ENCODE measurements around the gene APH1B.

Gene APH1B

DNA sequence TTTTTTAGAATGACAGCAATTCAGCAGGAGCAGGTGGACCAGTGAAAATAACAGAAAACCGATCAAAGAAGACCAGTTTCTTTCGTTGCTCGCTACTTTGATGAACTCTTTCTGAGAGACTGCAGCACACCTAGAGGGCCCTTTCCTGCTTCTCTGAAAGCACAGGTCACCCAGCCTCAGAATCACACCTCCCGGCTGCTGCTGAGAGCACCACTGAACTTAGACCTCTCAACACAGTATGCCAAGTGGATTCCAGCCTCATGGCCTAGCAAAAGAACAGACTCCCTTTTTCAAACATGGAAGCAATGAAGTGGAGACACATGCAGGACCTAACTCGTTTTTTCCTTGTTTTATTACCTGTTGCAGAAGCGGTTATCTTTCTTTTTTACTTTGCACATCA is 13.9 kb upstream of the APH1B start:
- no peak overlapping the region for H2BK5ac ChIP-seq (ENCODE audit: low read length)
- no peak overlapping the region for H3K9ac ChIP-seq (ENCODE audit: low read length)
- H4K5ac ChIP-seq (ENCODE audit: low read length) = no peak overlapping the region
- no peak overlapping the region for H4K8ac ChIP-seq (ENCODE audit: low read depth, low read length)
- no peak overlapping the region for H3K18ac ChIP-seq (ENCODE audit: low read length)
- no peak for DNase-seq
- H2AK5ac ChIP-seq (ENCODE audit: low read length) = no peak overlapping the region
- H3K36me3 ChIP-seq (ENCODE audit: control insufficient read depth, insufficient read depth, low read length) = no peaks in the 10 kb centered on the region
- no peaks in the 10 kb centered on the region for H3K79me1 ChIP-seq (ENCODE audit: low read length)
- no peak overlapping the region for H3K4ac ChIP-seq (ENCODE audit: low read depth, low read length)
- H3K4me3 ChIP-seq (ENCODE audit: low read length) = no peak overlapping the region
- H3K79me2 ChIP-seq (ENCODE audit: control insufficient read depth, insufficient read depth, low read length) = no peaks in the 10 kb centered on the region
- no peaks in the 10 kb centered on the region for H3K27me3 ChIP-seq (ENCODE audit: insufficient read depth, low read length, poor library complexity)
- no peaks in the 10 kb centered on the region for H3K4me1 ChIP-seq (ENCODE audit: control insufficient read depth, low read depth, low read length)
- WGBS (ENCODE audit: extremely low coverage, insufficient coverage, low lambda C conversion rate) = no CpG with 5 or more reads among the region's 6 CpGs
- H2BK15ac ChIP-seq (replicated peaks; ENCODE audit: low read depth) = no peak overlapping the region
- no peak overlapping the region for H3K4me2 ChIP-seq (ENCODE audit: low read length)
- H3K23ac ChIP-seq (ENCODE audit: low read length) = no peak overlapping the region
- no peak overlapping the region for H3K56ac ChIP-seq (ENCODE audit: low read length)
- H3K27ac ChIP-seq (ENCODE audit: low read depth, low read length) = no peak overlapping the region
- H2BK120ac ChIP-seq (ENCODE audit: low read depth, low read length) = no peak overlapping the region

GRCh38 chr15:63264688-63265293 is 12.6 kb upstream of the APH1B start:
- Histone ChIP-seq H3K23ac (ENCODE audit: low read length) (no peak overlapping the region), H3K4me2 (ENCODE audit: low read length) (no peak overlapping the region), H3K27me3 (ENCODE audit: insufficient read depth, low read length, poor library complexity) (no peaks in the 10 kb centered on the region), H3K4me3 (ENCODE audit: low read length) (no peak overlapping the region), H3K79me2 (ENCODE audit: control insufficient read depth, insufficient read depth, low read length) (no peaks in the 10 kb centered on the region), H2BK120ac (ENCODE audit: low read depth, low read length) (no peak overlapping the region), H4K5ac (ENCODE audit: low read length) (no peak overlapping the region), H3K27ac (ENCODE audit: low read depth, low read length) (no peak overlapping the region), H3K18ac (ENCODE audit: low read length) (no peak overlapping the region), H3K56ac (ENCODE audit: low read length) (no peak overlapping the region), H3K4me1 (ENCODE audit: control insufficient read depth, low read depth, low read length) (no peaks in the 10 kb centered on the region), H3K36me3 (ENCODE audit: control insufficient read depth, insufficient read depth, low read length) (no peaks in the 10 kb centered on the region), H2BK15ac (replicated peaks; ENCODE audit: low read depth) (no peak overlapping the region), H3K79me1 (ENCODE audit: low read length) (no peaks in the 10 kb centered on the region), H4K8ac (ENCODE audit: low read depth, low read length) (no peak overlapping the region), H3K9ac (ENCODE audit: low read length) (no peak overlapping the region), H3K4ac (ENCODE audit: low read depth, low read length) (no peak overlapping the region), H2BK5ac (ENCODE audit: low read length) (no peak overlapping the region), H2AK5ac (ENCODE audit: low read length) (no peak overlapping the region)
- no CpG with 5 or more reads among the region's 1 CpG for WGBS (ENCODE audit: extremely low coverage, insufficient coverage, low lambda C conversion rate)
- DNase-seq = no peak

DNA sequence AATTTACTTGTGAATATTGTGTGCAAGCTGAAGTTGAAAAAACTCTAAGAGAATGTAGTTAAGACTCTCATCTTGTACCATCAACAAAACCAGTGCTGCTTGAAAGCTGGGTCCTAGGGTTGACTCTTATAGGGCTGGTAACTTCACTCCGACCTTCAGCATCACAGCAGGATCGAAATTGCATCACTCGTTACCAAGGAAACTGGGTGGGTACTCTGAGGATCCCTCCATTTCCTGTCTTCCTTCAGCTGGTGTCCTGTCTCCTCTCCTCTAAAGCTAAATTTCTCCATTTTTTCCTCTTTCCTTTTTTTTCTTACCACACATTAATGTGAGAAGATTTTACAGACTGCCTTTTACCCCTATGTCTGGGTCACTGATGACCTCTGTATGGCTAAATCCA is 3.0 kb upstream of the APH1B start:
- DNase-seq = peak; percentile 89
- no peak overlapping the region for H3K18ac ChIP-seq (ENCODE audit: low read length)
- no peak overlapping the region for H3K4ac ChIP-seq (ENCODE audit: low read depth, low read length)
- H2BK120ac ChIP-seq (ENCODE audit: low read depth, low read length) = no peak overlapping the region
- no peaks in the 10 kb centered on the region for H3K36me3 ChIP-seq (ENCODE audit: control insufficient read depth, insufficient read depth, low read length)
- no peaks in the 10 kb centered on the region for H3K79me1 ChIP-seq (ENCODE audit: low read length)
- no peak overlapping the region for H3K27ac ChIP-seq (ENCODE audit: low read depth, low read length)
- H3K23ac ChIP-seq (ENCODE audit: low read length) = no peak overlapping the region
- no peak overlapping the region for H3K4me3 ChIP-seq (ENCODE audit: low read length)
- no peak overlapping the region for H3K4me2 ChIP-seq (ENCODE audit: low read length)
- H3K9ac ChIP-seq (ENCODE audit: low read length) = no peak overlapping the region
- H2BK15ac ChIP-seq (replicated peaks; ENCODE audit: low read depth) = no peak overlapping the region
- no peak overlapping the region for H4K8ac ChIP-seq (ENCODE audit: low read depth, low read length)
- no peaks in the 10 kb centered on the region for H3K79me2 ChIP-seq (ENCODE audit: control insufficient read depth, insufficient read depth, low read length)
- no peaks in the 10 kb centered on the region for H3K27me3 ChIP-seq (ENCODE audit: insufficient read depth, low read length, poor library complexity)
- no peak overlapping the region for H2BK5ac ChIP-seq (ENCODE audit: low read length)
- WGBS (ENCODE audit: extremely low coverage, insufficient coverage, low lambda C conversion rate) = no CpG with 5 or more reads among the region's 3 CpGs
- H2AK5ac ChIP-seq (ENCODE audit: low read length) = no peak overlapping the region
- no peak overlapping the region for H3K56ac ChIP-seq (ENCODE audit: low read length)
- H4K5ac ChIP-seq (ENCODE audit: low read length) = no peak overlapping the region
- H3K4me1 ChIP-seq (ENCODE audit: control insufficient read depth, low read depth, low read length) = peaks cover 2% of the 10 kb centered on the region

DNA sequence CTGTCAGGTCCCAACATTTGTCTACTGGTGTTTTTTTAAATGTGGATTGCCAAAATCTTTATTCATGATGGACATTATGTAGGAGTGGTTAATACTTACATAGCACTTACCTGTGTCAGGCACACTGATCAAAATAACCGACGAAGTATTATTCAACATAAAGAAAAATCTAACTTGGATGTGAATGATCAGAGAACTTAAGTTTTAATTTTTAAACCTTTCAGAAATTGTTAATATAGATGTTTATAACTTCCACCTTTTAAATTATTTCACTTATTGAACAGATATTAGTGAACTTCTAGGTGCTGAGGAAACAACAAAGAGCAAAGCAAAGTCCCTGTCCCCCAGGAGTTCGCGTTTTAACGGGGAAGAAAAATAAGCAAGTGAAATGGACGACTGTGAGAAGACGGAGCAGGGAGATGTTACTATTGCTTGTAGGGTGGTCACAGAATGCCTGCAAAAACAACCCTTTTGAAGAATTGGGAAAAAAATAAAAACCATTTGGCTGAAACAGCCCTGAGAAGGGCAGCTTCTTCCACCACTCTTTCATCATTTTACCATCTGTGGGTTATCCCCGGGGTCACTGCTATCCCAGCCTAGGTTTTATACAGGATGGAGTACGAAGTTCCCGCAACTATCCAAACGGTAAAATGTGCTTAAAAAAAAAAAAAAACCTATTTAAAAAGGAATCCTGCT is 915 bp upstream of the APH1B start:
- Histone ChIP-seq H3K23ac (ENCODE audit: low read length) (peak overlapping the region; percentile 2), H2BK5ac (ENCODE audit: low read length) (no peak overlapping the region), H3K9ac (ENCODE audit: low read length) (peak overlapping the region; percentile 90), H3K4me2 (ENCODE audit: low read length) (peak overlapping the region; percentile 82), H3K27me3 (ENCODE audit: insufficient read depth, low read length, poor library complexity) (no peaks in the 10 kb centered on the region), H3K4me3 (ENCODE audit: low read length) (peak overlapping the region; percentile 73), H3K79me1 (ENCODE audit: low read length) (no peaks in the 10 kb centered on the region), H3K36me3 (ENCODE audit: control insufficient read depth, insufficient read depth, low read length) (no peaks in the 10 kb centered on the region), H2BK15ac (replicated peaks; ENCODE audit: low read depth) (no peak overlapping the region), H4K5ac (ENCODE audit: low read length) (no peak overlapping the region), H2AK5ac (ENCODE audit: low read length) (no peak overlapping the region), H4K8ac (ENCODE audit: low read depth, low read length) (peak overlapping the region; percentile 57), H3K79me2 (ENCODE audit: control insufficient read depth, insufficient read depth, low read length) (no peaks in the 10 kb centered on the region), H3K4me1 (ENCODE audit: control insufficient read depth, low read depth, low read length) (peaks cover 2% of the 10 kb centered on the region), H3K4ac (ENCODE audit: low read depth, low read length) (no peak overlapping the region), H3K56ac (ENCODE audit: low read length) (peak overlapping the region; percentile 91), H3K18ac (ENCODE audit: low read length) (peak overlapping the region; percentile 13), H3K27ac (ENCODE audit: low read depth, low read length) (peak overlapping the region; percentile 52), H2BK120ac (ENCODE audit: low read depth, low read length) (no peak overlapping the region)
- WGBS (ENCODE audit: extremely low coverage, insufficient coverage, low lambda C conversion rate) = no CpG with 5 or more reads among the region's 11 CpGs
- no peak for DNase-seq

- DNase-seq = peak; percentile 41
- WGBS (ENCODE audit: extremely low coverage, insufficient coverage, low lambda C conversion rate) = no CpG with 5 or more reads among the region's 17 CpGs
- H3K27ac ChIP-seq (ENCODE audit: low read depth, low read length) = no peak overlapping the region
Observed at GRCh38 chr15:63277893-63278456, 570 bp downstream of the APH1B start.

More at GRCh38 chr15:63277893-63278456, 570 bp downstream of the APH1B start:
- H3K23ac ChIP-seq (ENCODE audit: low read length) = no peak overlapping the region
- H3K79me1 ChIP-seq (ENCODE audit: low read length) = no peaks in the 10 kb centered on the region
- H3K79me2 ChIP-seq (ENCODE audit: control insufficient read depth, insufficient read depth, low read length) = no peaks in the 10 kb centered on the region
- H3K36me3 ChIP-seq (ENCODE audit: control insufficient read depth, insufficient read depth, low read length) = no peaks in the 10 kb centered on the region
- no peak overlapping the region for H2BK15ac ChIP-seq (replicated peaks; ENCODE audit: low read depth)
- H3K4me1 ChIP-seq (ENCODE audit: control insufficient read depth, low read depth, low read length) = peaks cover 2% of the 10 kb centered on the region
- H2BK120ac ChIP-seq (ENCODE audit: low read depth, low read length) = no peak overlapping the region
- peak overlapping the region; percentile 68 for H3K18ac ChIP-seq (ENCODE audit: low read length)
- peak overlapping the region; percentile 63 for H3K4me3 ChIP-seq (ENCODE audit: low read length)
- no peak overlapping the region for H4K8ac ChIP-seq (ENCODE audit: low read depth, low read length)
- H3K4me2 ChIP-seq (ENCODE audit: low read length) = peak overlapping the region; percentile 50
- H2AK5ac ChIP-seq (ENCODE audit: low read length) = no peak overlapping the region
- no peaks in the 10 kb centered on the region for H3K27me3 ChIP-seq (ENCODE audit: insufficient read depth, low read length, poor library complexity)
- peak overlapping the region; percentile 72 for H3K9ac ChIP-seq (ENCODE audit: low read length)
- H4K5ac ChIP-seq (ENCODE audit: low read length) = no peak overlapping the region
- H3K56ac ChIP-seq (ENCODE audit: low read length) = peak overlapping the region; percentile 91
- H3K4ac ChIP-seq (ENCODE audit: low read depth, low read length) = peak overlapping the region; percentile 58
- no peak overlapping the region for H2BK5ac ChIP-seq (ENCODE audit: low read length)

Data from mesendoderm (in vitro differentiated cells).